ENCODE data around the gene SDK1.

The SDK1 gene

GRCh38 chr7:4288791-4289394, 987.8 kb downstream of the SDK1 start:
- TF ChIP-seq CTCF (IDR thresholded peaks at IDR 0.05; ENCODE audit: control insufficient read depth, extremely low read depth, insufficient read depth) = no peak
- no peak for DNase-seq (ENCODE audit: low read depth)
- no peak overlapping the region for H3K4me3 ChIP-seq (ENCODE audit: low read depth, low read length)

GRCh38 chr7:4297165-4297917, 996.3 kb downstream of the SDK1 start:
- no peak for TF ChIP-seq CTCF (IDR thresholded peaks at IDR 0.05; ENCODE audit: control insufficient read depth, extremely low read depth, insufficient read depth)
- H3K4me3 ChIP-seq (ENCODE audit: low read depth, low read length) = no peak overlapping the region
- DNase-seq (ENCODE audit: low read depth) = no peak

- H3K4me3 ChIP-seq (ENCODE audit: low read depth, low read length) = no peak overlapping the region
- no peak for TF ChIP-seq CTCF (IDR thresholded peaks at IDR 0.05; ENCODE audit: control insufficient read depth, extremely low read depth, insufficient read depth)
- DNase-seq (ENCODE audit: low read depth) = no peak
Observed at GRCh38 chr7:4297918-4298219, 996.8 kb downstream of the SDK1 start.

GRCh38 chr7:4299431-4299830, 998.4 kb downstream of the SDK1 start:
- DNase-seq (ENCODE audit: low read depth) = no peak
- no peak overlapping the region for H3K4me3 ChIP-seq (ENCODE audit: low read depth, low read length)
- TF ChIP-seq CTCF (IDR thresholded peaks at IDR 0.05; ENCODE audit: control insufficient read depth, extremely low read depth, insufficient read depth) = no peak

GRCh38 chr7:4302203-4302905, 1001.3 kb downstream of the SDK1 start:
- no peak for TF ChIP-seq CTCF (IDR thresholded peaks at IDR 0.05; ENCODE audit: control insufficient read depth, extremely low read depth, insufficient read depth)
- no peak overlapping the region for H3K4me3 ChIP-seq (ENCODE audit: low read depth, low read length)
- DNase-seq (ENCODE audit: low read depth) = no peak

- no peak for DNase-seq (ENCODE audit: low read depth)
- no peak overlapping the region for H3K4me3 ChIP-seq (ENCODE audit: low read depth, low read length)
- no peak for TF ChIP-seq CTCF (IDR thresholded peaks at IDR 0.05; ENCODE audit: control insufficient read depth, extremely low read depth, insufficient read depth)
Observed at GRCh38 chr7:4307316-4308204, 1006.5 kb downstream of the SDK1 start.
